A549 treated with dexamethasone at 1 μM for 4 hours (cell line): ENCODE measurements around the gene OR7A17. TPM values are rescaled to one million over a fixed set of nuclear protein-coding genes. Genes with fewer than 3 reads are reported as not detected.

Source experiments
- total RNA-seq: library from RNA; stranded (reverse); fragments of 200-300 nt; extraction: Qiagen RNA extraction; gene quantifications from 5 replicates; pipeline ENCODE4 v1.2.3, GENCODE V29; 2022

Gene OR7A17
- total RNA-seq, result not detected in 5 replicates

DNA sequence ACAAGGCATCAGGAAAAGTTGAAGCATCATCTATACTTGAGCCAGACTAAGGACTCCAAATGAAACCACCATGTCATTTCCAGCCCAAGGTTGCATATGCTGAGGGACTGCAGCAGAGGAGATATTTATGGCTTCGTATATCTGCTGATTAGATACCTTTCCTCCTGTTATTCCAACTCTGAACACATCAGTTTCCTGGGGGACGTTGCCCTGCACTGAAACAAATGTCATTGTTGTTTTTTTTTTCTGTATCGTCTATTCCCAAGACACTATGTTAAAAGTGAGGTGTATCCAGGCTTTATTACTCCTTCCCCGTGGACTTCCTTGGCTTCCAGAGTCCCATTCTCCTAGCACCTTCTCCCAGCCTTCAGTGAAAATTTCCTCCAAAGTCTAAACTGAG lies at the start of gene OR7A17:
TSS of gene OR7A17 (minus strand) at position 101 of the 400 bp plus-strand sequence. CDS start 4,777 bp downstream, outside the sequence.

DNA sequence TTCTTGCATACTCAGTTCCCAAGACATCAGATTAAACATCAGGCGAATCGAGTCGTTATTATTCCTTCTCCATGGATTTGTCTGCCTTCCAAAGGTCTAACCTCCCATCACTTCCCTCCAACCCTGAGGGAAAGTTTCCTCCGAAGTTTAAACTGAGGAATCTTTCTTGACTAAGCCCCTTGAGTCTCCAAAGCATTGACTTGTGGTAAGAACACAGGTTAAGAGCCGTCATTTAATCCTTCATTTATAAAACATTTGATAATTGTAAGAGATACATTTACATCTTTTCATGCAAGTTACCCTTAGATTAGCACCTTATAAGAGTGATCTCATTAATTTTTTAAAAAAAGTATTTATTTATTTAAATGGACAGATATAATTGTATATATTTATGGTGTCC lies 37.1 kb downstream of the OR7A17 start, which contains the start of gene OR7A10:
TSS of gene OR7A10 (minus strand) at position 101 of the 400 bp plus-strand sequence. CDS start 7,045 bp downstream, outside the sequence.

DNA sequence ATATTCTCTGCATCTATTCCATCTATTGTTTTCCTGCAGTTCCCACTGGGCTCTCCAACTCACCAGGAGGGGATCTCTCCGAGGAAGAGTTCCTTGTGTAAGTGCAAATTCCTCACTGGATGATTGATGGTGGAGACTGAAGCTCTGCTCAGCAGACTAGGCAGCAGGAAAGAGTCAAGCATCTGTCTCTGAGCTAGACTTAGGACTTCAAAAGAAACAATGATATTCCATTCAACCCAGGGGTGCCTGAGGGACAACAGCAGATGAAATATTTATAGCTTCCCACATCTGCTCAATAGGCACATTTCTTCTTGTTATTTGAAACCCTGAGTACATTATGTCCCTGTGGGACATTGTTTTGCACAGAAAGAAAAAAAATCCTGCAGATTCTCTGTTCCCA lies 50.9 kb downstream of the OR7A17 start, which contains the start of the genes OR7A5 and OR7C1:
TSS of gene OR7A5 (minus strand) at position 175 of the 400 bp plus-strand sequence. CDS start 6,944 bp downstream, outside the sequence.
TSS of gene OR7C1 (minus strand) at position 175 of the 400 bp plus-strand sequence. CDS start 35,049 bp downstream, outside the sequence.

Other genes with a start within 250 kb of the OR7A17 start
- gene ADGRE3, start 211.3 kb downstream of the OR7A17 start, total RNA-seq, result not detected in 5 replicates
- 2.2 to 3.4 TPM (median 2.7 TPM) in 5 replicates for gene ZNF333, start 196.1 kb downstream of the OR7A17 start, total RNA-seq
- 0.43 to 0.93 TPM (median 0.80 TPM) in 5 replicates for gene ADGRE2, start 107.6 kb downstream of the OR7A17 start, total RNA-seq
- gene OR7A5, start 50.9 kb downstream of the OR7A17 start, total RNA-seq, result not detected in 5 replicates
- not detected in 5 replicates for gene OR7C1, start 50.9 kb downstream of the OR7A17 start, total RNA-seq
- not detected in 5 replicates for gene OR7A10, start 37.2 kb downstream of the OR7A17 start, total RNA-seq
- gene OR7C2, start 55.4 kb upstream of the OR7A17 start, total RNA-seq, result not detected in 5 replicates
- not detected in 5 replicates for gene SLC1A6, start 93.7 kb upstream of the OR7A17 start, total RNA-seq
- not detected in 5 replicates for gene CASP14, start 163.3 kb upstream of the OR7A17 start, total RNA-seq
- not detected in 5 replicates for gene OR1I1, start 196.1 kb upstream of the OR7A17 start, total RNA-seq
- gene SYDE1, start 221.3 kb upstream of the OR7A17 start, total RNA-seq, result 14.1 to 19.8 TPM (median 18.0 TPM) in 5 replicates